ENCODE results near the gene ASNSD1.

DNA sequence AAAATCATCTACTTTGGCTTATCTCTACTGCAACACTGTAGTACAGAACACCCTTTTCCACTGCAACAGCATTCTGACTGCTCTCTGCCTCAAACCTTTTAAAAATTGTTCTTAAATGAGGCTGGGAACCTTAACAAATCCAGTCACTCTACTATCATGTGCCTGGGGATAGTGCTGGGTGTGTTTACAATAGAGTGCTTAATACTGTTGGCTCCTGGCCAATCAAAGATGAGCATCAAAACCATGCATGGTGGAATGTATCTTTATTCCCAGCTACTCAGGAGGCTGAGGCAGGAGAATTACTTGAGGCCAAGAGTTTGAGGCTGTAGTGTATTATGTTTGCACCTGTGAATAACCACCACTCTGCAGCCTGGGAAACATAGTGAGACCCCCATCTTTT lies 20.6 kb downstream of the ASNSD1 start:
- TF ChIP-seq POLR2AphosphoS5 (IDR thresholded peaks at IDR 0.05; ENCODE audit: borderline replicate concordance, low read depth, low read length) (no peak), EZH2 (IDR thresholded peaks at IDR 0.05) (no peak)

Measured in SK-N-MC (cell line).